GM19099 (cell line): ENCODE measurements around the gene JUNB.

ENCODE experiments used
- POLR2A ChIP-seq: IDR thresholded peaks from 3 replicates; pipeline ENCODE4 v1.6.1; 2011; ENCODE audit warnings: low read depth; ENCODE audit not compliant: insufficient read length; ENCODE audit errors: extremely low read depth

JUNB gene

GRCh38 chr19:12766051-12766521 is 25.2 kb upstream of the JUNB start:
- no peak for TF ChIP-seq POLR2A

- TF ChIP-seq POLR2A, result no peak
These were observed 24.1 kb upstream of the JUNB start for GRCh38 chr19:12767150-12767549.

- TF ChIP-seq POLR2A, result no peak
These were observed 23.6 kb upstream of the JUNB start for GRCh38 chr19:12767666-12768065.

GRCh38 chr19:12769689-12770088 is 21.6 kb upstream of the JUNB start:
- no peak for TF ChIP-seq POLR2A

- TF ChIP-seq POLR2A, result no peak
These were observed 20.4 kb upstream of the JUNB start for GRCh38 chr19:12770922-12771321.

GRCh38 chr19:12772323-12772722 is 19.0 kb upstream of the JUNB start:
- no peak for TF ChIP-seq POLR2A

- TF ChIP-seq POLR2A, result no peak
These were observed 17.7 kb upstream of the JUNB start for GRCh38 chr19:12773571-12773970.

GRCh38 chr19:12774588-12775555 is 16.4 kb upstream of the JUNB start, which contains the start of gene HOOK2:
Gene HOOK2, minus strand, starts transcription at chr19:12775552. Its CDS starts 103 bp downstream, at chr19:12775449.
- peak; percentile 22 for TF ChIP-seq POLR2A

GRCh38 chr19:12777217-12778016 is 13.9 kb upstream of the JUNB start:
- TF ChIP-seq POLR2A, result no peak

GRCh38 chr19:12778017-12778904 is 13.0 kb upstream of the JUNB start:
- peak; percentile 69 for TF ChIP-seq POLR2A

GRCh38 chr19:12778905-12779161 is 12.5 kb upstream of the JUNB start:
- no peak for TF ChIP-seq POLR2A

- TF ChIP-seq POLR2A, result no peak
These were observed 11.9 kb upstream of the JUNB start for GRCh38 chr19:12779162-12779993.

GRCh38 chr19:12782174-12782423 is 9.2 kb upstream of the JUNB start:
- no peak for TF ChIP-seq POLR2A
